GM12891 (cell line): ENCODE data around the gene MIER2.

Source experiments
- POLR2A ChIP-seq: IDR thresholded peaks from 2 replicates; pipeline ENCODE4 v1.6.1; 2011; ENCODE audit warnings: low read depth, low read length, control low read depth
- POLR2AphosphoS5 ChIP-seq: IDR thresholded peaks from 2 replicates; pipeline ENCODE4 v1.6.1; 2011; ENCODE audit warnings: low read depth, low read length, control low read depth
- TAF1 ChIP-seq: IDR thresholded peaks from 2 replicates; pipeline ENCODE4 v1.6.1; 2011; ENCODE audit warnings: low read depth, low read length, control low read depth

GRCh38 chr19:330503-330902 is 14.1 kb downstream of the MIER2 start:
- TF ChIP-seq TAF1 = no peak
- TF ChIP-seq POLR2A = no peak
- TF ChIP-seq POLR2AphosphoS5 = no peak
